Inferior parietal cortex (tissue), 1 donor: ENCODE measurements around the gene CADM1.

ENCODE experiments used
- DNase-seq: peaks from one replicate; pipeline ENCODE4 v3.0.0-alpha.2; 2016; ENCODE audit errors: extremely low spot score

Gene CADM1

GRCh38 chr11:115123641-115124040 is 380.6 kb downstream of the CADM1 start:
- DNase-seq = no peak

- no peak for DNase-seq
Observed at GRCh38 chr11:115122274-115122673, 381.9 kb downstream of the CADM1 start.
